ENCODE measurements around the gene ARPC5L. TPM values are rescaled to one million over a fixed set of nuclear protein-coding genes. Genes with fewer than 3 reads are reported as not detected.
"Not testable (repeated sequence)": the region's sequence is repeated elsewhere in the genome, so short reads cannot be mapped to it uniquely, and the experiment has no call there.

Gene ARPC5L
- total and polyA plus RNA-seq, 4 experiments from 2014 or later, result 26.8 to 66.0 (median 46.1) TPM

DNA sequence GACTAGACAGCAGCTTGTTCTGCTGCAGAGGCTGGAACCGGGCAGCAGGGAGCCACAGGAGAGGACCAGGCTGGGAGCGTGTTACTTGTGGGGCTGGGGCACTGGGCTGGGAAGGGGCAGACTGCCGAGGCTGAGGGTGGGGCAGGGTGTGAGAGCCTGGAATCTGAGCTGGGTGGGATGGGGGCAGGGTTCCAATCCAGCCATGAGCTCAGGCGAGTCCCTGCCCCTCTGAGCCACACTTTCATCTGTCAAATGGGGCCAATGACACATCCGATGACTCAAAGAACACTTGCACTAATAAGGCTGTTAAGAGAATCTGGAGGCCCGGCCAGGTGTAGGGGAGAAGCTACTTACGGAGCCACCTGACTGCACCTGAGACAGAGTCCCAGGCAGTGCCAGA, 27.3 kb upstream of the ARPC5L start:
- H3K4me3 Mint-ChIP-seq, result no peak overlapping the region
- Histone ChIP-seq H3K36me3 (ENCODE audit: insufficient read depth, low read length) (no peaks in the 10 kb centered on the region), H3K4me1 (ENCODE audit: insufficient read depth, low read length) (no peaks in the 10 kb centered on the region), H3K27me3 (ENCODE audit: insufficient read depth, low read length) (peaks cover 2% of the 10 kb centered on the region), H3K9me3 (ENCODE audit: control insufficient read depth in 1 of 2, low read length in 2 of 2) (no peaks in the 10 kb centered on the region), H3K27ac (ENCODE audit: low read depth, low read length) (no peak overlapping the region), H3K4me3 (ENCODE audit: low read length in 2 of 2) (no peak overlapping the region)
- DNase-seq, result no peak
- POLR2A ChIA-PET (ENCODE audit: partially characterized antibody), result no interaction called here
- H3K27me3 Mint-ChIP-seq, result peaks cover 15 to 24% of the 10 kb centered on the region in 2 donors
- H3K4me1 Mint-ChIP-seq, result peaks cover 0 to 8% (median 0%) of the 10 kb centered on the region in 4 donors
- CTCF ChIA-PET (ENCODE audit: partially characterized antibody), result interaction anchor here (1.1 kb wide), 1 partner anchor 18 kb away, joined by 3 read pairs; no protein-coding TSS in a partner anchor
- no peaks in the 10 kb centered on the region for H3K36me3 Mint-ChIP-seq
- no peak overlapping the region for H3K27ac Mint-ChIP-seq
- no peaks in the 10 kb centered on the region for H3K9me3 Mint-ChIP-seq
- intact Hi-C loops (cut with micrococcal nuclease), result no loop called here

DNA sequence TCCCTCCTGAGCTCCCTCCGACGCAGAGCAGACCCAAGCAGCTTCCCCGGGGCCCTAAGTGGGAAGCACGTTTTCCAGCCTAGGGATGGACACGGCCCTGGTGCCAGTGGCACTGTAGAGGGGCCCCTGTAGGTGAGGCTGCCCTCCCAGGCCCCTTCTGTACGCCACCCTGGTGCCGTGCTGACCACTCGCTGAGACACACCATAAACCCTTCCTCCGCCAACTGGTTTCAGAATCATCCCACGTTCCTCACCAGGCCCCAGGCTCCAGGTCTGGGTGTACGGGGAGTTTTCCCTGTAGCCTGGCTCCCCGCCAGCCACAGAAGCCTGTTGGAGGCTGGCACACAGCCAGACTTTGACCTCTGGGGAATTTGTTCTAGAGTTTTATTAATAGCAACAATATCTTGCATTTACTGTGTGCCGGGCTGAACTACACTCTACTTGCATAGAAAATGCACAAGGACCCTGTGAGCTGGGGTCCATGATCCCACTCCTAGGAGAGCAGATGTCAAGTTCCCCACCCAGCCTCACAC, 26.8 kb upstream of the ARPC5L start:
- Mint-ChIP-seq H3K27me3 (peaks cover 15 to 24% of the 10 kb centered on the region in 2 donors), H3K9me3 (no peaks in the 10 kb centered on the region), H3K27ac (no peak overlapping the region), H3K4me3 (no peak overlapping the region), H3K36me3 (no peaks in the 10 kb centered on the region), H3K4me1 (peaks cover 0 to 8% (median 0%) of the 10 kb centered on the region in 4 donors)
- DNase-seq, result no peak
- no peaks in the 10 kb centered on the region for H3K36me3 ChIP-seq (ENCODE audit: insufficient read depth, low read length)
- CTCF ChIA-PET (ENCODE audit: partially characterized antibody), result interaction anchor here (1.1 kb wide), 1 partner anchor 17 kb away, joined by 3 read pairs; no protein-coding TSS in a partner anchor
- peaks cover 4% of the 10 kb centered on the region for H3K27me3 ChIP-seq (ENCODE audit: insufficient read depth, low read length)
- POLR2A ChIA-PET (ENCODE audit: partially characterized antibody), result no interaction called here
- intact Hi-C loops (cut with micrococcal nuclease), result no loop called here
- no peaks in the 10 kb centered on the region for H3K4me1 ChIP-seq (ENCODE audit: insufficient read depth, low read length)
- H3K27ac ChIP-seq (ENCODE audit: low read depth, low read length), result no peak overlapping the region
- no peak overlapping the region for H3K4me3 ChIP-seq (ENCODE audit: low read length in 2 of 2)
- no peaks in the 10 kb centered on the region for H3K9me3 ChIP-seq (ENCODE audit: control insufficient read depth in 1 of 2, low read length in 2 of 2)

DNA sequence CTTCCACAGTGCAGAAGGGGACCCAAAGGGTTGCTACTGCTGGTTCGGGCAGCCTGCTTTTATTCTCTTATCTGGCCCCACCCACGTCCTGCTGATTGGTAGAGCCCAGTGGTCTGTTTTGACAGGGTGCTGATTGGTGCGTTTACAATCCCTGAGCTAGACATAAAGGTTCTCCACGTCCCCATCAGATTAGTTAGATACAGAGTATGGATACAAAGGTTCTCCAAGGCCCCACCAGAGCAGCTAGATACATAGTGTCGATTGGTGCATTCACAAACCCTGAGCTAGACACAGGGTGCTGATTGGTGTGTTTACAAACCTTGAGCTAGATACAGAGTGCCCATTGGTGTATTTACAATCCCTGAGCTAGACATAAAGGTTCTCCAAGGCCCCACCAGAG, 23.8 kb upstream of the ARPC5L start:
- H3K4me3 Mint-ChIP-seq; DNase-seq; H3K4me3 ChIP-seq (ENCODE audit: low read length in 2 of 2); H3K27ac ChIP-seq (ENCODE audit: low read depth, low read length); POLR2A ChIA-PET (ENCODE audit: partially characterized antibody); H3K4me1 ChIP-seq (ENCODE audit: insufficient read depth, low read length); H3K4me1 Mint-ChIP-seq; H3K9me3 ChIP-seq (ENCODE audit: control insufficient read depth in 1 of 2, low read length in 2 of 2); H3K36me3 Mint-ChIP-seq; intact Hi-C loops (cut with micrococcal nuclease); H3K9me3 Mint-ChIP-seq; H3K36me3 ChIP-seq (ENCODE audit: insufficient read depth, low read length); H3K27me3 ChIP-seq (ENCODE audit: insufficient read depth, low read length); H3K27ac Mint-ChIP-seq: not testable (repeated sequence)
- CTCF ChIA-PET (ENCODE audit: partially characterized antibody), result interaction anchor here (1.3 to 1.4 kb wide), 2 partner anchors 16 to 63 kb away, joined by 3 to 4 read pairs; no protein-coding TSS in a partner anchor
- H3K27me3 Mint-ChIP-seq, result peaks cover 15 to 20% of the 10 kb centered on the region in 2 donors

DNA sequence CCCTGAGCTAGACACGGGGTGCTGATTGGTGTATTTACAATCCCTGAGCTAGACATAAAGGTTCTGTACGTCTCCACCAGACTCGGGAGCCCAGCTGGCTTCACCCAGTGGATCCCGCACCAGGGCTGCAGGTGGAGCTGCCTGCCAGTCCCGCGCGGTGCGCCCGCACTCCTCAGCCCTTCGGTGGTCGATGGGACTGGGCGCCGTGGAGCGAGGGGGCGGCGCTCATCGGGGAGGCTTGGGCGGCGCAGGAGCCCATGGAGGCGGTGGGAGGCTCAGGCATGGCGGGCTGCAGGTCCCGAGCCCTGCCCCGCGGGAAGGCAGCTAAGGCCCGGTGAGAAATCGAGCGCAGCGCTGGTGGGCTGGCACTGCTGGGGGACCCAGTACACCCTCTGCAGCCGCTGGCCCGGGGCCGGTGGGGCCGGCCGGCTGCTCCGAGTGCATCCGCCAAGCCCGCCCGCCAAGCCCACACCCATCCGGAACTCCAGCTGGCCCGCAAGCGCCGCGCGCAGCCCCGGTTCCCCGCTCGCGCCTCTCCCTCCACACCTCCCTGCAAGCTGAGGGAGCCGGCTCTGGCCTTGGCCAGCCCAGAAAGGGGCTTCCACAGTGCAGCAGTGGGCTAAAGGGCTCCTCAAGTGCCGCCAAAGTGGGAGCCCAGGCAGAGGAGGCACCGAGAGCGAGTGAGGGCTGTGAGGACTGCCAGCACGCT, 23.2 kb upstream of the ARPC5L start:
- H3K4me1 Mint-ChIP-seq, H3K9me3 Mint-ChIP-seq: not testable (repeated sequence)

DNA sequence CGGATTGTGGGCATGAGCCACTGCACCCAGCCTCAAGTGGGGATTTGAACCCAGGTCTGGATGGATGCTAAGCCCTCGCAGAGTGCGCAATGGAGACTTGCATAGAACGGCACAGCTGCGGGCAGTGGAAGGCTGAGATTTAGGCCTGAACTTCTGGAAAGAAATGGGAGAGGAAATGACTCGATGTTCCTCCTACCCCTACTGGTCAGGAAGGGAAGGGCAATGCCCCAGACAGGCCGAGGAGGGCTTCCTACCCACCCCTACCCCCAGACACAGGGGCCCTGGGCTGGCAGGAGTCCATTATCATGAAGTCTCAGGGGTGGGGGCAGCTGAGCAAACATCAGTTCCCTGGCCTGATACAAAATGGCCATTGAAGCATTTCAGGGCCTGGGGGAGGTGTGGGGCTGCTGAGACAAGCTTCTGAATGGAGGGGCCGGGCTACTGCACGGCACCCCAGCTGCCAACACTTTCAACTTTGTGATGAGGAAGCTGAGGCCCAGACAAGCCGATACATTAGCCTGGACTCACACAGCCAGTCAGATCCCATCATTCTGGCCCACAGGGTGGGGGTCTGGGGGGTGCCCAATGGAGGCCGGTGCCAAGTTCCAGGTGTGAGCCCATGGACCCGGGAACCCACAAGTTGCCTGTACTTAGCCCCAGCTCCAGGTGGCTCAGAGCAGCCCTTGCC, 22.2 kb upstream of the ARPC5L start:
- CTCF ChIA-PET (ENCODE audit: partially characterized antibody), result interaction anchor here (1.0 to 1.7 kb wide), 4 partner anchors 14 to 529 kb away, joined by 3 to 14 read pairs (median 5); partner anchors contain the start of gene WDR38
- DNase-seq, result no peak
- Histone ChIP-seq H3K27me3 (ENCODE audit: insufficient read depth, low read length) (peaks cover 4% of the 10 kb centered on the region), H3K4me3 (ENCODE audit: low read length in 2 of 2) (no peak overlapping the region), H3K4me1 (ENCODE audit: insufficient read depth, low read length) (no peaks in the 10 kb centered on the region), H3K9me3 (ENCODE audit: control insufficient read depth in 1 of 2, low read length in 2 of 2) (no peaks in the 10 kb centered on the region), H3K27ac (ENCODE audit: low read depth, low read length) (no peak overlapping the region), H3K36me3 (ENCODE audit: insufficient read depth, low read length) (no peaks in the 10 kb centered on the region)
- POLR2A ChIA-PET (ENCODE audit: partially characterized antibody), result interaction anchor here (0.9 to 1.2 kb wide), 2 partner anchors 22 to 67 kb away, joined by 3 read pairs; partner anchors contain the start of genes ARPC5L and RPL35
- H3K9me3 Mint-ChIP-seq, result no peaks in the 10 kb centered on the region
- peak overlapping the region in 1 of 8 donors; percentile 1 for H3K4me3 Mint-ChIP-seq
- intact Hi-C loops (cut with micrococcal nuclease), result no loop called here
- no peaks in the 10 kb centered on the region for H3K36me3 Mint-ChIP-seq
- H3K4me1 Mint-ChIP-seq, result peaks cover 0 to 8% (median 0%) of the 10 kb centered on the region in 4 donors
- H3K27ac Mint-ChIP-seq, result no peak overlapping the region
- peaks cover 15 to 16% of the 10 kb centered on the region in 2 donors for H3K27me3 Mint-ChIP-seq

More for the DNA sequence above, 23.2 kb upstream of the ARPC5L start:
- H3K27me3 ChIP-seq (ENCODE audit: insufficient read depth, low read length); H3K36me3 Mint-ChIP-seq; H3K4me3 ChIP-seq (ENCODE audit: low read length in 2 of 2); H3K9me3 ChIP-seq (ENCODE audit: control insufficient read depth in 1 of 2, low read length in 2 of 2); H3K36me3 ChIP-seq (ENCODE audit: insufficient read depth, low read length); H3K27ac ChIP-seq (ENCODE audit: low read depth, low read length); DNase-seq; H3K4me3 Mint-ChIP-seq; H3K4me1 ChIP-seq (ENCODE audit: insufficient read depth, low read length); intact Hi-C loops (cut with micrococcal nuclease); H3K27ac Mint-ChIP-seq; POLR2A ChIA-PET (ENCODE audit: partially characterized antibody): not testable (repeated sequence)
- CTCF ChIA-PET (ENCODE audit: partially characterized antibody), result interaction anchor here (1.4 kb wide), 1 partner anchor 15 kb away, joined by 4 read pairs; no protein-coding TSS in a partner anchor
- peaks cover 15 to 20% of the 10 kb centered on the region in 2 donors for H3K27me3 Mint-ChIP-seq

DNA sequence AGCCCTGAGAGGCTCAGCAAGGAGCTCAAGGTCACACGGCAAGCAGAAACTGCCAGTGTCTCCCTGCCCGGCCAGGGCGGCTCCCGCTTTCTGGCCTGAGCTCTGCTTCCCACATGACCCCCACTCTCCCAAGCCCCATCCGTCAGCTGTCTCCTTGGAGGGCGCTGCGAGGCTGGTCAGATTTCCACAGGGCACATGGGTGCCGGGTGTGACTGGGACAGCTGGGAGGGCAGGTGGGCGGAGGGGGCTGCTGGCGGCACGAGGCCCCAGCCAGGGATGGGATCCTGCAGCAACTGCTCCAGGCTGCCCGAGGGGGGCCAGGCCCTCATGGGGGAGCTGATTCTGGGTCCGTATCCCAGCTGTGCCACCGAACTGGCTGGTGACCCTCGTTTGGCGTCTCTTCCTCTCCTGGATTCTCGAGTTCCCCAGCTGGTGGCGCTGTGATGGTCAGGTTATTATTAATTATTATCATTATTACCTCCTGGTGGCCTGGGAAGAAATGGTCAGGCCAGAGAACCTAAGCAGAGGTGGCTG, 21.6 kb upstream of the ARPC5L start:
- intact Hi-C loops (cut with micrococcal nuclease), result no loop called here

More for the DNA sequence above, 21.6 kb upstream of the ARPC5L start:
- H3K27me3 Mint-ChIP-seq, result peaks cover 14 to 15% of the 10 kb centered on the region in 2 donors
- CTCF ChIA-PET (ENCODE audit: partially characterized antibody), result interaction anchor here (1.0 to 1.7 kb wide), 4 partner anchors 13 to 528 kb away, joined by 3 to 14 read pairs (median 5); partner anchors contain the start of gene WDR38
- peaks cover 4% of the 10 kb centered on the region for H3K27me3 ChIP-seq (ENCODE audit: insufficient read depth, low read length)
- no peaks in the 10 kb centered on the region for H3K36me3 Mint-ChIP-seq
- no peak for DNase-seq
- no peaks in the 10 kb centered on the region for H3K9me3 Mint-ChIP-seq
- H3K4me1 Mint-ChIP-seq, result peaks cover 0 to 8% (median 0%) of the 10 kb centered on the region in 4 donors
- H3K9me3 ChIP-seq (ENCODE audit: control insufficient read depth in 1 of 2, low read length in 2 of 2), result no peaks in the 10 kb centered on the region
- POLR2A ChIA-PET (ENCODE audit: partially characterized antibody), result interaction anchor here (0.9 to 1.2 kb wide), 2 partner anchors 22 to 68 kb away, joined by 3 read pairs; partner anchors contain the start of genes ARPC5L and RPL35
- no peak overlapping the region for H3K4me3 ChIP-seq (ENCODE audit: low read length in 2 of 2)
- no peak overlapping the region for H3K27ac ChIP-seq (ENCODE audit: low read depth, low read length)
- H3K4me1 ChIP-seq (ENCODE audit: insufficient read depth, low read length), result no peaks in the 10 kb centered on the region
- no peaks in the 10 kb centered on the region for H3K36me3 ChIP-seq (ENCODE audit: insufficient read depth, low read length)
- H3K27ac Mint-ChIP-seq, result no peak overlapping the region
- no peak overlapping the region for H3K4me3 Mint-ChIP-seq

Measured in CD4-positive, alpha-beta memory T cell (primary cell).